ENCODE data around the gene VGLL4. TPM values are rescaled to one million over a fixed set of nuclear protein-coding genes. Genes with fewer than 3 reads are reported as not detected.

VGLL4 gene
- polyA plus RNA-seq, 3 donors = 8.5 to 13.2 (median 10.0) TPM

GRCh38 chr3:11558002-11558401 lies 85.7 kb downstream of the VGLL4 start:
- Mint-ChIP-seq H3K4me1 (no peaks in the 10 kb centered on the region), H3K27ac (peak overlapping the region in 3 of 7 donors; percentile 1 to 24 (median 18)), H3K4me3 (no peak overlapping the region), H3K36me3 (peaks cover 59 to 86% of the 10 kb centered on the region in 2 donors), H3K27me3 (ENCODE audit: low read depth in 3 of 3) (no peaks in the 10 kb centered on the region), H3K9me3 (no peaks in the 10 kb centered on the region)
- no peak overlapping the region for H3K4me2 ChIP-seq (replicated peaks; ENCODE audit: extremely low read depth, low read length, poor library complexity, severe bottlenecking)
- intact Hi-C loops (cut with micrococcal nuclease) = no loop called here
- H4K20me1 ChIP-seq (ENCODE audit: insufficient read depth, low read length) = peaks cover 99% of the 10 kb centered on the region
- peaks cover 13% of the 10 kb centered on the region for H3K79me2 ChIP-seq (ENCODE audit: insufficient read depth, low read length)
- no peak overlapping the region for H2AFZ ChIP-seq (ENCODE audit: insufficient read depth, low read depth, low read length, poor library complexity, severe bottlenecking)
- no peak overlapping the region for H3K4me3 ChIP-seq (replicated peaks in 1 of 3; ENCODE audit: low read depth in 2 of 3, low read length in 3 of 3)
- no peak for DNase-seq
- H3K9me3 ChIP-seq (replicated peaks in 1 of 2; ENCODE audit: control insufficient read depth in 1 of 2, insufficient read depth in 1 of 2, low read length in 2 of 2) = no peaks in the 10 kb centered on the region
- H3K9ac ChIP-seq (ENCODE audit: insufficient read depth, low read length, poor library complexity, severe bottlenecking) = no peak overlapping the region
- H3K27me3 ChIP-seq (ENCODE audit: control insufficient read depth in 2 of 2, insufficient read depth in 2 of 2, low read length in 2 of 2) = no peaks in the 10 kb centered on the region
- TF ChIP-seq CTCF (IDR thresholded peaks at IDR 0.05) = no peak
- peaks cover 62 to 89% of the 10 kb centered on the region in 2 donors for H3K36me3 ChIP-seq (replicated peaks in 1 of 2; ENCODE audit: control insufficient read depth in 1 of 2, insufficient read depth in 2 of 2, low read length in 2 of 2)
- 78% methylated on average over 11 of the region's 13 CpGs for WGBS (ENCODE audit: insufficient coverage)
- no peaks in the 10 kb centered on the region for H3K4me1 ChIP-seq (ENCODE audit: control insufficient read depth in 1 of 2, insufficient read depth in 2 of 2, low read length in 2 of 2)
- H3K27ac ChIP-seq (ENCODE audit: low read depth in 1 of 2, low read length in 2 of 2) = peak overlapping the region; percentile 9 to 11

- intact Hi-C loops (cut with micrococcal nuclease) = no loop called here
- Mint-ChIP-seq H3K4me3 (no peak overlapping the region), H3K9me3 (no peaks in the 10 kb centered on the region), H3K27ac (peak overlapping the region in 2 of 7 donors; percentile 2 to 74), H3K36me3 (peaks cover 58 to 88% of the 10 kb centered on the region in 2 donors), H3K27me3 (ENCODE audit: low read depth in 3 of 3) (no peaks in the 10 kb centered on the region), H3K4me1 (no peaks in the 10 kb centered on the region)
- Histone ChIP-seq H3K27me3 (ENCODE audit: control insufficient read depth in 2 of 2, insufficient read depth in 2 of 2, low read length in 2 of 2) (no peaks in the 10 kb centered on the region), H3K9ac (ENCODE audit: insufficient read depth, low read length, poor library complexity, severe bottlenecking) (no peak overlapping the region), H4K20me1 (ENCODE audit: insufficient read depth, low read length) (peaks cover 99% of the 10 kb centered on the region), H3K79me2 (ENCODE audit: insufficient read depth, low read length) (peaks cover 13% of the 10 kb centered on the region), H3K36me3 (replicated peaks in 1 of 2; ENCODE audit: control insufficient read depth in 1 of 2, insufficient read depth in 2 of 2, low read length in 2 of 2) (peaks cover 55 to 82% of the 10 kb centered on the region in 2 donors), H3K4me3 (replicated peaks in 1 of 3; ENCODE audit: low read depth in 2 of 3, low read length in 3 of 3) (no peak overlapping the region), H2AFZ (ENCODE audit: insufficient read depth, low read depth, low read length, poor library complexity, severe bottlenecking) (no peak overlapping the region), H3K9me3 (replicated peaks in 1 of 2; ENCODE audit: control insufficient read depth in 1 of 2, insufficient read depth in 1 of 2, low read length in 2 of 2) (no peaks in the 10 kb centered on the region), H3K4me1 (ENCODE audit: control insufficient read depth in 1 of 2, insufficient read depth in 2 of 2, low read length in 2 of 2) (no peaks in the 10 kb centered on the region), H3K4me2 (replicated peaks; ENCODE audit: extremely low read depth, low read length, poor library complexity, severe bottlenecking) (no peak overlapping the region), H3K27ac (ENCODE audit: low read depth in 1 of 2, low read length in 2 of 2) (peak overlapping the region in 1 of 2 donors; percentile 11)
- no peak for DNase-seq
- TF ChIP-seq CTCF (IDR thresholded peaks at IDR 0.05) = no peak
- 93% methylated on average over 4 of the region's 16 CpGs for WGBS (ENCODE audit: insufficient coverage)
Measured at GRCh38 chr3:11556851-11557644, 86.7 kb downstream of the VGLL4 start.
